Activated T-helper 2 cell treated with anti-CD3 and anti-CD28 coated beads, Interferon-gamma antibody, Interleukin-2, Interleukin-4, amounts not matched to agents 10 μg/mL and 5 μg/mL and 100 μg/mL, durations not matched to agents 14 hours and 24 hours and 36 hours (primary cell): ENCODE data around the gene WDPCP. TPM values are rescaled to one million over a fixed set of nuclear protein-coding genes. Genes with fewer than 3 reads are reported as not detected.
"Not testable (repeated sequence)": the region's sequence is repeated elsewhere in the genome, so short reads cannot be mapped to it uniquely, and the experiment has no call there.

ENCODE experiments used
- DNase-seq: peaks from one replicate; pipeline ENCODE4 v3.0.0; 2021; ENCODE audit warnings: low spot score
- H3K27ac Mint-ChIP-seq: one replicate; pipeline ENCODE4 v1.8.0; 2021; ENCODE audit warnings: mixed read lengths
- H3K27me3 Mint-ChIP-seq: one replicate; pipeline ENCODE4 v1.8.0; 2021; ENCODE audit warnings: low read depth, mixed read lengths
- H3K36me3 Mint-ChIP-seq: one replicate; pipeline ENCODE4 v1.8.0; 2021; ENCODE audit warnings: low read depth, mixed read lengths
- H3K4me1 Mint-ChIP-seq: one replicate; pipeline ENCODE4 v1.8.0; 2021; ENCODE audit warnings: low read depth, mixed read lengths
- H3K4me3 Mint-ChIP-seq: one replicate; pipeline ENCODE4 v1.8.0; 2021; ENCODE audit warnings: low read depth, mild to moderate bottlenecking, moderate library complexity, mixed read lengths
- H3K9me3 Mint-ChIP-seq: one replicate; pipeline ENCODE4 v1.8.0; 2021; ENCODE audit warnings: mixed read lengths
- intact Hi-C: fragments of 100-400 bp; cut with micrococcal nuclease; formaldehyde crosslinking; loops from one replicate; pipeline ENCODE4 v1.15.1; 2023
- total RNA-seq: library from RNA; stranded (reverse); gene quantifications from 2 replicates; pipeline ENCODE4 v1.2.3, GENCODE V29; 2022

Gene WDPCP
- total RNA-seq, 1 donor from 2014 or later: 6.1 TPM

- intact Hi-C loops: no loop called here
- Mint-ChIP-seq H3K36me3 (no peaks in the 10 kb centered on the region), H3K4me3 (no peak overlapping the region), H3K27ac (no peak overlapping the region), H3K4me1 (no peaks in the 10 kb centered on the region), H3K27me3 (no peaks in the 10 kb centered on the region), H3K9me3 (peaks cover 24% of the 10 kb centered on the region)
- no peak for DNase-seq
Observed at GRCh38 chr2:63345285-63345633, 243.0 kb downstream of the WDPCP start.

GRCh38 chr2:63344575-63345284 is 243.5 kb downstream of the WDPCP start:
- no peaks in the 10 kb centered on the region for H3K4me1 Mint-ChIP-seq
- no peak for DNase-seq
- no peaks in the 10 kb centered on the region for H3K36me3 Mint-ChIP-seq
- peaks cover 24% of the 10 kb centered on the region for H3K9me3 Mint-ChIP-seq
- H3K4me3 Mint-ChIP-seq: no peak overlapping the region
- H3K27me3 Mint-ChIP-seq: no peaks in the 10 kb centered on the region
- no peak overlapping the region for H3K27ac Mint-ChIP-seq
- intact Hi-C loops: no loop called here

GRCh38 chr2:63343397-63344109 is 244.7 kb downstream of the WDPCP start:
- intact Hi-C loops: no loop called here
- H3K36me3 Mint-ChIP-seq: no peaks in the 10 kb centered on the region
- DNase-seq: no peak
- H3K9me3 Mint-ChIP-seq: peaks cover 24% of the 10 kb centered on the region
- H3K27me3 Mint-ChIP-seq: no peaks in the 10 kb centered on the region
- no peak overlapping the region for H3K27ac Mint-ChIP-seq
- H3K4me1 Mint-ChIP-seq: no peaks in the 10 kb centered on the region
- no peak overlapping the region for H3K4me3 Mint-ChIP-seq

GRCh38 chr2:63340443-63340842 is 247.8 kb downstream of the WDPCP start:
- Mint-ChIP-seq H3K4me3 (no peak overlapping the region), H3K9me3 (peaks cover 27% of the 10 kb centered on the region), H3K27me3 (no peaks in the 10 kb centered on the region), H3K36me3 (no peaks in the 10 kb centered on the region), H3K4me1 (no peaks in the 10 kb centered on the region), H3K27ac (no peak overlapping the region)
- intact Hi-C loops: no loop called here
- no peak for DNase-seq

- Mint-ChIP-seq H3K27me3 (no peaks in the 10 kb centered on the region), H3K36me3 (no peaks in the 10 kb centered on the region), H3K27ac (no peak overlapping the region), H3K4me1 (no peaks in the 10 kb centered on the region), H3K9me3 (peaks cover 3% of the 10 kb centered on the region), H3K4me3 (no peak overlapping the region)
- intact Hi-C loops: no loop called here
- DNase-seq: no peak
Observed at GRCh38 chr2:63334910-63335309, 253.4 kb downstream of the WDPCP start.

- intact Hi-C loops: no loop called here
Observed at GRCh38 chr2:63326473-63326872, 261.8 kb downstream of the WDPCP start.

GRCh38 chr2:63323662-63324061 is 264.6 kb downstream of the WDPCP start:
- H3K27me3 Mint-ChIP-seq, H3K4me3 Mint-ChIP-seq, intact Hi-C loops, DNase-seq, H3K4me1 Mint-ChIP-seq, H3K36me3 Mint-ChIP-seq, H3K9me3 Mint-ChIP-seq, H3K27ac Mint-ChIP-seq: not testable (repeated sequence)

More at GRCh38 chr2:63326473-63326872, 261.8 kb downstream of the WDPCP start:
- Mint-ChIP-seq H3K27me3 (no peaks in the 10 kb centered on the region), H3K4me1 (no peaks in the 10 kb centered on the region), H3K9me3 (peaks cover 8% of the 10 kb centered on the region), H3K27ac (no peak overlapping the region), H3K4me3 (no peak overlapping the region), H3K36me3 (no peaks in the 10 kb centered on the region)
- no peak for DNase-seq

- intact Hi-C loops, H3K27me3 Mint-ChIP-seq, H3K4me1 Mint-ChIP-seq, H3K27ac Mint-ChIP-seq, H3K36me3 Mint-ChIP-seq, H3K4me3 Mint-ChIP-seq, DNase-seq, H3K9me3 Mint-ChIP-seq: not testable (repeated sequence)
Observed at GRCh38 chr2:63321973-63322372, 266.3 kb downstream of the WDPCP start.

- DNase-seq: no peak
- Mint-ChIP-seq H3K4me1 (no peaks in the 10 kb centered on the region), H3K4me3 (no peak overlapping the region)
Observed at GRCh38 chr2:63320669-63321068, 267.6 kb downstream of the WDPCP start.

GRCh38 chr2:63310614-63311013 is 277.7 kb downstream of the WDPCP start:
- Mint-ChIP-seq H3K36me3 (no peaks in the 10 kb centered on the region), H3K4me1 (no peaks in the 10 kb centered on the region), H3K9me3 (peaks cover 28% of the 10 kb centered on the region)

More at GRCh38 chr2:63320669-63321068, 267.6 kb downstream of the WDPCP start:
- no peaks in the 10 kb centered on the region for H3K36me3 Mint-ChIP-seq
- no peak overlapping the region for H3K27ac Mint-ChIP-seq
- H3K9me3 Mint-ChIP-seq: peaks cover 7% of the 10 kb centered on the region
- intact Hi-C loops: no loop called here
- H3K27me3 Mint-ChIP-seq: no peaks in the 10 kb centered on the region

GRCh38 chr2:63301481-63301880 is 286.8 kb downstream of the WDPCP start:
- Mint-ChIP-seq H3K27ac (no peak overlapping the region), H3K9me3 (peaks cover 61% of the 10 kb centered on the region), H3K36me3 (no peaks in the 10 kb centered on the region), H3K4me3 (no peak overlapping the region), H3K4me1 (no peaks in the 10 kb centered on the region), H3K27me3 (no peaks in the 10 kb centered on the region)
- no peak for DNase-seq
- intact Hi-C loops: no loop called here

More at GRCh38 chr2:63310614-63311013, 277.7 kb downstream of the WDPCP start:
- H3K4me3 Mint-ChIP-seq: no peak overlapping the region
- H3K27me3 Mint-ChIP-seq: no peaks in the 10 kb centered on the region
- DNase-seq: no peak
- intact Hi-C loops: no loop called here
- H3K27ac Mint-ChIP-seq: no peak overlapping the region

GRCh38 chr2:63300835-63301234 is 287.4 kb downstream of the WDPCP start:
- no peak overlapping the region for H3K27ac Mint-ChIP-seq
- no peaks in the 10 kb centered on the region for H3K4me1 Mint-ChIP-seq
- no peak for DNase-seq
- peaks cover 60% of the 10 kb centered on the region for H3K9me3 Mint-ChIP-seq
- H3K36me3 Mint-ChIP-seq: no peaks in the 10 kb centered on the region
- intact Hi-C loops: no loop called here
- H3K27me3 Mint-ChIP-seq: no peaks in the 10 kb centered on the region
- H3K4me3 Mint-ChIP-seq: no peak overlapping the region

GRCh38 chr2:63287956-63288355 is 300.3 kb downstream of the WDPCP start:
- DNase-seq: no peak
- Mint-ChIP-seq H3K4me1 (no peaks in the 10 kb centered on the region), H3K4me3 (no peak overlapping the region), H3K36me3 (no peaks in the 10 kb centered on the region), H3K27me3 (no peaks in the 10 kb centered on the region), H3K9me3 (peaks cover 34% of the 10 kb centered on the region), H3K27ac (no peak overlapping the region)
- intact Hi-C loops: no loop called here
